Ascending aorta (tissue), 2 donors: ENCODE measurements around the gene TXNRD3. TPM values are rescaled to one million over a fixed set of nuclear protein-coding genes. Genes with fewer than 3 reads are reported as not detected.

ENCODE experiments used
- DNase-seq, 2 donors: peaks; one replicate each; pipeline ENCODE4 v3.0.0-alpha.2; 2019; ENCODE audit warnings: low spot score in 2 of 2
- H3K27ac ChIP-seq, 2 donors: fragments of 200-600 bp; sonication (generic); one replicate each; pipeline ENCODE4 v1.5.1; 2016 to 2017; ENCODE audit warnings: mild to moderate bottlenecking in 1 of 2
- H3K27me3 ChIP-seq: fragments of 200-600 bp; sonication (generic); one replicate; pipeline ENCODE4 v1.5.1; 2017
- H3K36me3 ChIP-seq, 2 donors: fragments of 200-600 bp; sonication (generic); one replicate each; pipeline ENCODE4 v1.5.1; 2016
- H3K4me1 ChIP-seq, 2 donors: fragments of 200-600 bp; sonication (generic); one replicate each; pipeline ENCODE4 v1.5.1; 2016 to 2017; ENCODE audit warnings: mild to moderate bottlenecking in 1 of 2
- H3K4me3 ChIP-seq, 2 donors: fragments of 200-600 bp; sonication (generic); one replicate each; pipeline ENCODE4 v1.5.1; 2016 to 2017; ENCODE audit warnings: mild to moderate bottlenecking in 1 of 2
- H3K9me3 ChIP-seq, 2 donors: fragments of 200-600 bp; sonication (generic); one replicate each; pipeline ENCODE4 v1.5.1; 2016
- intact Hi-C: fragments of 100-400 bp; cut with DNase I; formaldehyde crosslinking; loops from one replicate; pipeline ENCODE4 v1.15.1; 2023
- total RNA-seq: library from RNA; depleted of rRNA; stranded (reverse); fragments of >200 nt; gene quantifications from one replicate; pipeline ENCODE4 v1.1.0, GENCODE V29; 2016
- TF ChIP-seq, protein P1 (sequence below), 3 experiments: fragments of 200-600 bp in 2 of 3; fragments of 450-650 bp in 1 of 3; sonication (generic) in 2 of 3; IDR thresholded peaks; one replicate each; pipeline ENCODE4 v1.5.1; 2016 to 2019; ENCODE audit warnings: antibody characterized with exemption in 3 of 3, mild to moderate bottlenecking in 1 of 3, moderate library complexity in 1 of 3

The TXNRD3 gene
- total RNA-seq, 1 donor from 2014 or later = 18.9 TPM

DNA sequence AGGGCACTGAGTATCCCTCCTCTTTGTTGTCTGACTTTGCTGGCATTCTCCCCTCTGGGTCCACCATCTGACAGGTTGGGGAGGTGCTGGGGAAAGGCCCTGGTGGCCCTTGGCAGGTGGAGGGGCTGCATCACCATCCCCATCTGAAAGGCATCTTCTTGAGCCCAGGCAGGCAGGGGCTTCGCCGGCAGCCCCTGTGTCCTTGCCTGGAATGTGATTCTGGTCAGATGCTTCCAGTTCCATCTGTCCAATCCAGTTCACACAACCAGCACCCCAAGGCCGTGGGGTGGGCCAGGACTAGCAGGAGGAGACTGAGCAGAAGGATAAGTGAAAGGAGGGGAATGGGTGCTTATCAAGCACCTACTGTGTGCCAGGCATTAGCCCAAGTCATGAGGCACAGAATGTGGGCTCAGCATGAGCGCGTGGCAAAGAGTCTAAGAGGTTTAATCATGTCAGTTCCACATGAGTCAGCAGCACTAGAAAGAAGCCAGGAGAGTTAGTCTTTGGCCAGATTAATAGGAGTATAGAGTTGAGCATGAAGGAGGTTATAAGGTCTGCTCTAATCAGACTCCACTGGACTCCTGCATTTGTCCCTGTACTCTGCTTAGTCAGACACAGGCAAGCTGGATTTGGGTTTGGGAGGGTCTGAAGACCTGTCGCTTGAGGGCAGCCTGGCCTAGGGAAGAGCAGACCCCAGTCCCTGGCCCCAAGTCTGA lies 10.5 kb upstream of the TXNRD3 start:
- no peak for DNase-seq
- H3K36me3 ChIP-seq = no peaks in the 10 kb centered on the region
- TF ChIP-seq, protein P1, sequence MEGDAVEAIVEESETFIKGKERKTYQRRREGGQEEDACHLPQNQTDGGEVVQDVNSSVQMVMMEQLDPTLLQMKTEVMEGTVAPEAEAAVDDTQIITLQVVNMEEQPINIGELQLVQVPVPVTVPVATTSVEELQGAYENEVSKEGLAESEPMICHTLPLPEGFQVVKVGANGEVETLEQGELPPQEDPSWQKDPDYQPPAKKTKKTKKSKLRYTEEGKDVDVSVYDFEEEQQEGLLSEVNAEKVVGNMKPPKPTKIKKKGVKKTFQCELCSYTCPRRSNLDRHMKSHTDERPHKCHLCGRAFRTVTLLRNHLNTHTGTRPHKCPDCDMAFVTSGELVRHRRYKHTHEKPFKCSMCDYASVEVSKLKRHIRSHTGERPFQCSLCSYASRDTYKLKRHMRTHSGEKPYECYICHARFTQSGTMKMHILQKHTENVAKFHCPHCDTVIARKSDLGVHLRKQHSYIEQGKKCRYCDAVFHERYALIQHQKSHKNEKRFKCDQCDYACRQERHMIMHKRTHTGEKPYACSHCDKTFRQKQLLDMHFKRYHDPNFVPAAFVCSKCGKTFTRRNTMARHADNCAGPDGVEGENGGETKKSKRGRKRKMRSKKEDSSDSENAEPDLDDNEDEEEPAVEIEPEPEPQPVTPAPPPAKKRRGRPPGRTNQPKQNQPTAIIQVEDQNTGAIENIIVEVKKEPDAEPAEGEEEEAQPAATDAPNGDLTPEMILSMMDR (IDR thresholded peaks at IDR 0.05) = no peak
- no peaks in the 10 kb centered on the region for H3K27me3 ChIP-seq
- intact Hi-C loops = no loop called here
- no peak overlapping the region for H3K27ac ChIP-seq
- H3K4me1 ChIP-seq = no peaks in the 10 kb centered on the region
- no peaks in the 10 kb centered on the region for H3K9me3 ChIP-seq
- H3K4me3 ChIP-seq = no peak overlapping the region

DNA sequence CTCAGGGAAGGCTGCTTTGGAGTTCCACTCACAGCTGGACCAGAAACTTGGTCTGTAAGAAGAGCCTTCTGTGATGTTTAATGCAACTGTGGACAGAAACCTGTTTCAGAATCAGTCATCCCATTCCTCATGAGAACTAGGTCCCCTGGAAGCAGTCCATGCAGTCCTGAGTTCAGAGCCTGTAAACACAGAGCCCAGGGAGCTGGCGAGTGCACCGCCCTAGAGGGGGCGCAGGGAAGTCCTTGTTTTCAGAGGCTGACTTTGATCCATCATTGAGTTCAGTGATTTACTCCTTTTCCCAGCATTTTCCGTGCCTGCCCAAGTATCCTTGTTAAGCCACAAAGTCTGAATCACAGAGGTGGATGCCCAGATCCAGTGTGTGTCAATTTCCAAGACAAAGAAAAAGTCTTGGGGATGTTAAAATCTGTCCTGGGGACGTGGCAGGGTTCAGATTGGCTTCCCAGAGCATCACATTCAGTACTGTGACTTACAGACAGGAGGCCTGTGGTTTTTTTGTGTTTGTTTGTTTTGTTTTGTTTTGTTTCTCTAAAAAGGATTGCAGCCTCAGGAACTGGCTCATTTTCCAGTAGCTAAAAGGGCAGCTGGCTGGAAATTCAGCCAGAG lies 9.8 kb upstream of the TXNRD3 start:
- Histone ChIP-seq H3K4me1 (no peaks in the 10 kb centered on the region), H3K36me3 (no peaks in the 10 kb centered on the region), H3K27me3 (no peaks in the 10 kb centered on the region), H3K9me3 (no peaks in the 10 kb centered on the region), H3K4me3 (no peak overlapping the region), H3K27ac (no peak overlapping the region)
- no peak for DNase-seq
- TF ChIP-seq, protein P1 (IDR thresholded peaks at IDR 0.05) = no peak
- intact Hi-C loops = no loop called here

DNA sequence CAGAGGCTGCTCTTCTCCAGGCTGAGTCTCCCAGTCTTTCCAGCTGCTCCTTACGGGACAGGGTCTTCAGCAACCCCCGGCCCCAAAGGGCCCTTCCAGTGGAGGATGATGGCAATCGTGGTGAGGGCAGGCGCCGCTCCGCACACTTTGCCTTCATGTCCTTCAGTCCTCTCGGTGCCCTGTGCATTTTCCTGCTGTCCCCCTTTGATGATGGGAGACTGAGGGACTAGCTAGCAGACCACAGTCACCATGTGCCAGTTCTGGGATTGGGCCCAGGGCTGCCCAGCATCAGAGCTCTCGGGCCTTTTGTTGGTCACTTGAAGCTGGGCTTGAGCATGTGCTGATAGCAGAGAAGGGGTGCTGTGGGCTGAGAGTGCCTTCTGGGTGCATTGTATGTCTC lies 8.8 kb upstream of the TXNRD3 start:
- intact Hi-C loops = no loop called here
- H3K36me3 ChIP-seq = no peaks in the 10 kb centered on the region
- DNase-seq = no peak
- no peak overlapping the region for H3K4me3 ChIP-seq
- H3K4me1 ChIP-seq = no peaks in the 10 kb centered on the region
- TF ChIP-seq, protein P1 (IDR thresholded peaks at IDR 0.05) = no peak
- no peak overlapping the region for H3K27ac ChIP-seq
- no peaks in the 10 kb centered on the region for H3K9me3 ChIP-seq
- no peaks in the 10 kb centered on the region for H3K27me3 ChIP-seq

DNA sequence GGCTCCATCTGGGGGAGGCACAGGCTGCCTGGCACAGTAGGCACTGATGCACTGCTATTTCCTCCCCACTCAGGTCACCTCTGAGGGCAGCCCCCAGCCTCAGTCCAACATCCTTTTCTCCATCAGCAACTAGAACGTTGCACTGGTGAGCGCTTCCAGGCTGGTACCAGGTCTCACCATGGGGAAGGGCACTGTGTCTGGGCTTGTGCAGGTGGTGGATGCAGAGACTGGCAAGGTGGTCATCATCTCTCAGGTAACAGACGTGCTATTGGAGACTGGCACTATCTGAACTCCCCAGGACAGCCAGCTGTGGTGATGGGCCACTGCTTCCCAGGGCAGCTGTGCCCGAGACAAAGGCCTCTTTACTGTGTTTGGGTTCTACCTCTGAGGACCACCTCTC lies 8.3 kb upstream of the TXNRD3 start:
- Histone ChIP-seq H3K9me3 (no peaks in the 10 kb centered on the region), H3K4me3 (no peak overlapping the region), H3K27me3 (no peaks in the 10 kb centered on the region), H3K4me1 (no peaks in the 10 kb centered on the region), H3K36me3 (no peaks in the 10 kb centered on the region), H3K27ac (no peak overlapping the region)
- TF ChIP-seq, protein P1 (IDR thresholded peaks at IDR 0.05) = no peak
- DNase-seq = no peak
- intact Hi-C loops = no loop called here

DNA sequence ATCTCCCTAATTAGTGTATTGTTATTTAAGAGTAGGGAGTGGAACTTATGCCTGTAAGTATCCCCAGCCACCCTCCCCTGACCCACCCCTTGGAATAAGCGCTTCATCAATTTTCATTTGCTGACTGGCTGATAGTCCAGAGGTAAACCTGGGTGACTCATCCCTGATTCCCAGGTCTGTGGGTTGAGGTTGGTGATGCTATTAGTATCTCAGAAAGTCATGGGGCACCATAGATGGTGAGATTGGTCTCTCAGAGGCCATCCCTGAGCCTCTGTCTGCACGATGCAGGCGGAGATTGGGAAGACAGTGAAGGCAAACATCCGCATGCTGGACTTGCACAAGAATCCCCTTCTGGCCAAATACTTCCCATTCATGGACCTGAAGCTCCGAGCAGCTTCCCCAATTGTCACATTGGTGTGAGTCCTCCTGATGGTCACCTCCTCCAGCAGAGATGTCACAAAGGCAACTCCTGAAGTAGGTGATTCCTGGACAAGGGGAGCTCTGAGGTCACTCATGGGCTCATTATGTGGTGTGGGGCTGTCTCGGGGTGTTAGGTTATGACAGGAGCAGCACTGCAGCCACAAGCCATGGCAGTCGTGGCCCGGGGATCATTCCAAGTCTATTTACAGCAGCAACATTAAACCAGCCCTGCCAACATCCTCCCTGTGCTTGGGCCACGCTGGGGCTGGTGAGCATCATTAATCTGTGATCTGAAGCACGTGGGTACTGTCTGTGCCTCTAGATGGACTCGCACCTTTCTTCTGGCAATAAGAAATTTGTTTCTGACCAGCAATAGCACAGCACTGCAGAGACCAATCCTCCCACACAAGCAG lies 6.8 kb upstream of the TXNRD3 start:
- Histone ChIP-seq H3K36me3 (no peaks in the 10 kb centered on the region), H3K4me3 (no peak overlapping the region), H3K9me3 (no peaks in the 10 kb centered on the region), H3K27me3 (no peaks in the 10 kb centered on the region), H3K27ac (no peak overlapping the region), H3K4me1 (no peaks in the 10 kb centered on the region)
- no peak for DNase-seq
- intact Hi-C loops = no loop called here
- TF ChIP-seq, protein P1 (IDR thresholded peaks at IDR 0.05) = no peak
